K562 (cell line): ENCODE results near the gene MOXD1. TPM values are rescaled to one million over a fixed set of nuclear protein-coding genes. Genes with fewer than 3 reads are reported as not detected.

Experiments used
- ATAC-seq: fragments of 200-7000 bp; cut with Tn5 transposase; 3 replicates; pipeline ENCODE4 v1.9.1; 2020; ENCODE audit warnings: moderate library complexity
- BruUV-seq: library from RNA; stranded (reverse); fragments of 400-500 nt; replicated peaks from 2 replicates; lab custom pipeline; 2021; lab: Mats Ljungman, UMichigan
- CTCF ChIA-PET: fragments of 300-600 bp; formaldehyde crosslinking; extraction: SDS; loops from one replicate; lab custom pipeline; 2021; ENCODE audit warnings: low intra/inter-chr PET ratio; lab: Yijun Ruan, JAX
- POLR2A ChIA-PET: fragments of 300-600, 350-650 bp; sonication (Branson Sonifier 250); formaldehyde crosslinking; extraction: SDS; loops from one replicate; lab custom pipeline; 2021; ENCODE audit warnings: antibody characterized with exemption, inconsistent platforms; lab: Yijun Ruan, JAX
- DNase-seq, 4 experiments: peaks; one replicate each; pipeline versions ENCODE4 v3.0.0 to v3.0.0-alpha.2; 2011 to 2018; ENCODE audit warnings: low spot score in 3 of 4, mixed read lengths in 3 of 4; ENCODE audit errors: extremely low read depth in 1 of 4
- FAIRE-seq: peaks from 2 replicates; lab custom pipeline; 2011; peaks lifted over from hg19 to GRCh38; lab: Jason Lieb, UNC
- H2AFZ ChIP-seq: 2 replicates; pipeline ENCODE4 v1.6.0; 2011; ENCODE audit warnings: low read depth, low read length, control low read depth, inconsistent platforms
- H3K27ac ChIP-seq: fragments of 200-600 bp; 3 replicates; pipeline ENCODE4 v1.8.0; 2011; ENCODE audit warnings: low read depth, mild to moderate bottlenecking, control low read depth, inconsistent platforms, low read length, moderate library complexity, mixed read lengths; ENCODE audit errors: extremely low read depth
- H3K27me3 ChIP-seq, 2 experiments: fragments of 300-600 bp in 1 of 2; 2 replicates in 1 of 2; 3 replicates in 1 of 2; pipeline versions ENCODE4 v1.6.0 to v1.8.0; 2011; ENCODE audit warnings: inconsistent platforms in 2 of 2, low read length in 2 of 2, mild to moderate bottlenecking in 1 of 2, mixed read lengths in 1 of 2, moderate library complexity in 1 of 2; ENCODE audit not compliant: control insufficient read depth in 2 of 2, insufficient read depth in 2 of 2
- H3K36me3 ChIP-seq: fragments of 300-600 bp; 3 replicates; pipeline ENCODE4 v1.8.0; 2011; ENCODE audit warnings: mild to moderate bottlenecking, low read length, inconsistent platforms; ENCODE audit not compliant: control insufficient read depth, insufficient read depth
- H3K4me1 ChIP-seq, 2 experiments: fragments of 200-600 bp in 1 of 2; replicated peaks in 1 of 2; 2 replicates in 1 of 2; 3 replicates in 1 of 2; pipeline versions ENCODE4 v1.5.1 to v1.8.0; 2011; ENCODE audit warnings: inconsistent platforms in 2 of 2, low read length in 2 of 2, mild to moderate bottlenecking in 1 of 2, mixed read lengths in 1 of 2, moderate library complexity in 1 of 2; ENCODE audit not compliant: control insufficient read depth in 2 of 2, insufficient read depth in 2 of 2
- H3K4me2 ChIP-seq: 2 replicates; pipeline ENCODE4 v1.6.1; 2011; ENCODE audit warnings: low read length, control low read depth, inconsistent platforms, mixed read lengths; ENCODE audit not compliant: insufficient read depth
- H3K4me3 ChIP-seq: fragments of 200-600 bp; sonication (generic), shearing (Covaris generic); 2 replicates; pipeline ENCODE4 v1.5.1; 2016; ENCODE audit warnings: control low read depth, inconsistent platforms
- H3K79me2 ChIP-seq: fragments of 200-600 bp; 3 replicates; pipeline ENCODE4 v1.8.0; 2011; ENCODE audit warnings: low read length, inconsistent platforms; ENCODE audit not compliant: control insufficient read depth, insufficient read depth
- H3K9ac ChIP-seq, 2 experiments: 2 replicates each; pipeline versions ENCODE4 v1.6.0 to v1.6.1; 2011; ENCODE audit warnings: low read depth in 2 of 2, low read length in 2 of 2, control low read depth in 1 of 2, inconsistent platforms in 1 of 2, mild to moderate bottlenecking in 1 of 2, mixed read lengths in 1 of 2; ENCODE audit not compliant: insufficient read depth in 1 of 2
- H3K9me1 ChIP-seq: one replicate; pipeline ENCODE4 v1.6.0; 2011; ENCODE audit warnings: inconsistent platforms, mild to moderate bottlenecking, low read length, moderate library complexity; ENCODE audit not compliant: control insufficient read depth, insufficient read depth
- H3K9me3 ChIP-seq: replicated peaks from 2 replicates; pipeline ENCODE4 v1.5.1; 2011; ENCODE audit warnings: low read depth, low read length, inconsistent platforms; ENCODE audit not compliant: control insufficient read depth, insufficient read depth
- H4K20me1 ChIP-seq: replicated peaks from 2 replicates; pipeline ENCODE4 v1.6.1; 2011; ENCODE audit warnings: low read length, inconsistent platforms, mixed read lengths; ENCODE audit not compliant: control insufficient read depth, insufficient read depth
- HLTF ChIP-seq: fragments of 450-650 bp; IDR thresholded peaks from 2 replicates; pipeline ENCODE4 v1.6.1; 2016
- KAT8 ChIP-seq: fragments of 450-650 bp; IDR thresholded peaks from 2 replicates; pipeline ENCODE4 v1.6.1; 2016; ENCODE audit warnings: low read depth, mild to moderate bottlenecking
- KLF16 ChIP-seq: IDR thresholded peaks from 2 replicates; pipeline ENCODE4 v1.6.1; 2016; ENCODE audit warnings: antibody characterized with exemption
- MYNN ChIP-seq, 2 experiments: sonication (generic); formaldehyde crosslinking in 1 of 2; IDR thresholded peaks; 2 replicates each; pipeline versions ENCODE4 v1.5.0 to v1.6.1; 2016 to 2020; ENCODE audit warnings: antibody characterized with exemption in 1 of 2, missing genetic modification reagents in 1 of 2
- PRMT5 ChIP-seq: sonication (generic); formaldehyde crosslinking; IDR thresholded peaks from 2 replicates; pipeline ENCODE4 v1.5.0; 2020; ENCODE audit warnings: missing genetic modification reagents
- RAD21 ChIP-seq, 2 experiments: fragments of 250-450 bp in 1 of 2; fragments of 450-650 bp in 1 of 2; sonication (Bioruptor Pico) in 1 of 2; formaldehyde crosslinking in 1 of 2; IDR thresholded peaks in 1 of 2; conservative IDR thresholded peaks in 1 of 2; 2 replicates each; pipeline versions ENCODE4 v1.4.0 to v1.8.0; 2020 to 2022; ENCODE audit warnings: mild to moderate bottlenecking in 2 of 2, moderate library complexity in 1 of 2
- UBTF ChIP-seq, 2 experiments: IDR thresholded peaks; 2 replicates each; pipeline ENCODE4 v1.6.1; 2012; ENCODE audit warnings: improper control_type of control experiment in 2 of 2, low read depth in 2 of 2, low read length in 2 of 2, borderline replicate concordance in 1 of 2
- ZBTB43 ChIP-seq: sonication (generic); formaldehyde crosslinking; IDR thresholded peaks from 2 replicates; pipeline ENCODE4 v1.8.0; 2023; ENCODE audit warnings: mild to moderate bottlenecking, missing genetic modification reagents
- ZBTB5 ChIP-seq: fragments of 450-650 bp; IDR thresholded peaks from 2 replicates; pipeline ENCODE4 v1.6.1; 2017; ENCODE audit warnings: antibody characterized with exemption
- ZNF140 ChIP-seq: fragments of 250-450 bp; sonication (Bioruptor Pico); IDR thresholded peaks from 2 replicates; pipeline ENCODE4 v1.8.0; 2021; ENCODE audit warnings: moderate library complexity, mild to moderate bottlenecking, inconsistent platforms
- ZNF311 ChIP-seq: fragments of 250-450 bp; sonication (Bioruptor Pico); IDR thresholded peaks from 2 replicates; pipeline ENCODE4 v1.4.0; 2020; ENCODE audit warnings: mild to moderate bottlenecking, moderate library complexity
- ZNF609 ChIP-seq: sonication (generic); formaldehyde crosslinking; IDR thresholded peaks from 2 replicates; pipeline ENCODE4 v1.8.1; 2023; ENCODE audit warnings: missing genetic modification reagents, mild to moderate bottlenecking, borderline replicate concordance
- ZNF785 ChIP-seq: fragments of 250-450 bp; sonication (Bioruptor Pico); IDR thresholded peaks from 2 replicates; pipeline ENCODE4 v1.4.0; 2020; ENCODE audit warnings: mild to moderate bottlenecking
- WGBS: fragments of 100-300 bp; shearing (Covaris generic); methylation state at CpG from one replicate; pipeline ENCODE4 v1.1.6; 2016; ENCODE audit warnings: low coverage, mixed read lengths; ENCODE audit not compliant: insufficient coverage; ENCODE audit errors: missing lambda C conversion rate; 5-methylcytosine and 5-hydroxymethylcytosine counted together
- in situ Hi-C: fragments of 300-500 bp; cut with MboI; formaldehyde crosslinking; loops from 4 replicates; pipeline ENCODE4 v1.15.0; 2018; ENCODE audit warnings: inconsistent platforms, mixed read lengths
- intact Hi-C: fragments of 100-400 bp; cut with micrococcal nuclease; formaldehyde crosslinking; loops from 2 replicates; pipeline ENCODE4 v1.14.2; 2022
- polyA plus RNA-seq, 8 experiments: library from polyadenylated mRNA; depleted of rRNA in 4 of 8; stranded (reverse) in 5 of 8; unstranded in 3 of 8; fragments of >200 nt; fragmentation: Nextera tagmentation in 2 of 8; fragmentation: Illumina TruSeq in 1 of 8; extraction: Ambion mirVana in 2 of 8; extraction: Trizol in 1 of 8; gene quantifications; 2 replicates each; pipeline versions ENCODE4 v1.2.1 to v1.2.3, GENCODE V29; 2011 to 2014; ENCODE audit warnings: inconsistent platforms in 1 of 8, missing spikeins in 1 of 8
- total RNA-seq, 7 experiments: library from RNA; depleted of rRNA in 6 of 7; stranded (reverse); fragments of >200 nt in 6 of 7; fragmentation: Illumina TruSeq in 2 of 7; extraction: Trizol in 2 of 7; gene quantifications; 2 replicates each; pipeline versions ENCODE4 v1.2.1 to v1.2.3, GENCODE V29; 2011 to 2021; ENCODE audit warnings: low replicate concordance in 1 of 7

MOXD1 gene
- total and polyA plus RNA-seq, 9 of the 15 experiments (the other 6 are each of a cell fraction or from before 2014, with no cell fraction given) = not detected

- H3K79me2 ChIP-seq = no peaks in the 10 kb centered on the region
- BruUV-seq = no TSS peak
- no peaks in the 10 kb centered on the region for H3K9me1 ChIP-seq
- ChIA-PET CTCF (no interaction called here), POLR2A (no interaction called here)
- no peaks in the 10 kb centered on the region for H3K9me3 ChIP-seq
- H3K9ac ChIP-seq = no peak overlapping the region
- H3K27ac ChIP-seq = no peak overlapping the region
- WGBS = 0% methylated on average over 2 of the region's 3 CpGs
- H3K4me3 ChIP-seq = no peak overlapping the region
- ATAC-seq (no peak), FAIRE-seq (no peak), DNase-seq (no peak)
- no peak overlapping the region for H2AFZ ChIP-seq
- in situ Hi-C loops = no loop called here
- H3K4me1 ChIP-seq = no peaks in the 10 kb centered on the region
- H3K27me3 ChIP-seq = no peaks in the 10 kb centered on the region
- intact Hi-C loops = no loop called here
- H3K36me3 ChIP-seq = no peaks in the 10 kb centered on the region
- no peaks in the 10 kb centered on the region for H4K20me1 ChIP-seq
- no peak overlapping the region for H3K4me2 ChIP-seq
- TF ChIP-seq ZBTB43 (no peak), MYNN (IDR thresholded peaks at IDR 0.05) (no peak), MYNN (CRISPR knock-in tag; IDR thresholded peaks at IDR 0.05) (no peak), ZNF785 (CRISPR knock-in tag) (no peak), PRMT5 (CRISPR knock-in tag) (no peak), ZNF609 (CRISPR knock-in tag) (no peak), KLF16 (no peak), UBTF (IDR thresholded peaks at IDR 0.05; ENCODE audit: borderline replicate concordance in 1 of 2, low read depth in 2 of 2, low read length in 2 of 2) (no peak), ZBTB5 (no peak), ZNF140 (no peak), RAD21 (CRISPR knock-in tag; conservative IDR thresholded peaks at IDR 0.05 in 1 of 2, IDR thresholded peaks at IDR 0.05 in 1 of 2) (no peak), KAT8 (no peak), HLTF (no peak), ZNF311 (CRISPR knock-in tag) (no peak)
Observed at GRCh38 chr6:132423839-132424238, 22.6 kb upstream of the MOXD1 start.
